GM15510 (cell line): ENCODE measurements around the gene PRKCE.

Source experiments
- POLR2A ChIP-seq: IDR thresholded peaks from 3 replicates; pipeline ENCODE4 v1.6.1; 2011; ENCODE audit warnings: borderline replicate concordance; ENCODE audit not compliant: insufficient read length; ENCODE audit errors: extremely low read depth

Gene PRKCE

DNA sequence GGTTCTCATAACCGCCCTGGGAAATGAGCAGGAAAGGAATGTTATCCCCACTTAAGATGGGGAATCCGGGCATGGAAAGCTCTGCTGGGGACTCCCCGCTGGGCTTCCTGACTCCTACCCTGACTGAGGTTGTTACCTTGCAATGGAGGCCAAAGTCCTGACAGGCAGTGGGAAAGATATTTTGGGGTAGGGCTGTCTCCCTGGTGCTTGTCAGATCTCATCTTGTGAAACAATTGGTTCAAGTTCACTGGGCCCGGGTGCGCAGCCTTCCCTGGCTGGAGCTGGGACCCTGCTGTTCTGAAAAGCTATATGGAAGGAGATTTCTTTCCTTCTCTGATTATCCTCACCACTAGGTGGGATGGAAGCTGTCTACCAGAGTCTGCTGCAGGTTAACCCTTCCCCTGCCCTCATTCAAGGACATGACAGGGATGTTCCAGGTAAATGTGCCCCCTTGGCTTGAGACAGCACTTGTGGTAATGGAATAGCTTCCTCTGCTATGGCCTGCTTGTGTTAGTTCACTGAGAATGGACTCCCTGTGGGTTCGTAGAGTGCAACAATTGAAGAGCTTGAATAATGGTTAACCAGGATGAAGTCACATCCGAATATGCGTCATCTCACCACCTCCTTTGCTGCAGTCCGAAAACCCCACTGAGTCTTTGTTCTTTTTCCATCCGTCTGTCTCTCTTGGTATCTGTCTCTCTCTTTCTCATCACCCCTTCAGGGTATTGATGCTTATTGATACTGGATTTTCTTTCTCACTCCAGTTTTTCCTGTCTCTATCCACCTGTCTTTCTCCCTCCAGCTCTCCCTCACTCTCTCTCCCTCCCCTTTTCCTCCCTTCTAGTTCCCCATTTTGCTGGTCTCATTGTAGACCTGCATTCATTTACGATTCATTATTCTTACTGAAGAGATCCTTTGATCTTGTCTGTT lies 577.9 kb downstream of the PRKCE start:
- TF ChIP-seq POLR2A: no peak

DNA sequence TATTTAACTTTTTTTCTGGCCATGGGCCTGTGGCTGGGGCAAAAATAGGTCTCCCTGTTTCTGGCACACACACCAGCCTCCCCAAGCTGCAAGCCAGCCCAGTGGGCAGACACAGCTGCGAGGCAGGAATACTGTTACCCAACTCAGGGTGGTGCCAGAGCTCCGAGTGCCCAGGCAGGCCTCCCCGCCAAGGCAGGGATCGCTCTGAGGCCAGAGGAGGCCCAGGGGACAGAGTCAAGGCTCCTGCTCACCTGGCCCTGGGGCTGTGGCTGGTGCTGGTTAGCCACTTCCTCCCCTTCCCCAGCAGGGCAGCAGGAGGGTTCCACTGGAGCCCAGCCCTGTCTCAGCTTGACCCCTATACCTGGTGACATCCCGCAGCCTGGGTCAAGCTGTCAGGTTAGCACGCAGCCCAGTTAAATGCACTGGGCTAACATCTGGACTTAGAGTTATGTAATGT lies 578.7 kb downstream of the PRKCE start:
- no peak for TF ChIP-seq POLR2A

DNA sequence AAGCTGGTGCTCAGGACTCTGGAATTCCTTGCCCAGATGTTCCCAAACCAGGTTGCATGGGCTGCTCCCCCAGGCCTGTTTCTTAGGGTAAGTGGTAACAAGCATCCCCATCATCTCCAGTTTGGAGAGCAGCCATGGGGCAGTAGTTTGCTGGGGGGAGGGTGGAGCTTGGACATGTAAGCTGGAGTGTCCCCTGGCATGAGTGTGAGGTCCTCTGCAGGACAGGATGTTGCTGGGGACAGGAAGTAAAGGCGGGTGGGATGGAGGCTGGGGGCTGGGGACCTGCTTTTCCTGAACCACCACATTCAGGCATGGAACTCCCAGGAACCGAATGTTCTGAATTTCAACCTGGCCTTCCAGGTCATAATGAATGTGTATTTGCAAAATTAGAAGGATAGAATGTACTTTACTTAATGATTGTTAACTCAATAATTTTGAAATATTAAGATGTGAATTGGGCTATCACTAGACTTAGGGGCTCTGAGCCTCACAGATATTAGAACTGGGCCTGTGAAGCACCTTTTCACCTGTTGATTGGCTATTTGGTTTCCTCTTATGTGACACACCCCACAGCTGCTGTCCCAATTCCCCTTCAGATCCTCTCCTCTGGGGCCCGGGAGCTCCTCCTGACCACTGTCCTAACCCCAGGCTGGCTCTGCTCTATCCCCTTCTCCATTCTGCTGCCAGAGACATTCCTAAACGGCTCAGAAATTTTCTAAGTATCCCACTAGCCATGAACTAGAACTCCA lies 579.4 kb downstream of the PRKCE start:
- TF ChIP-seq POLR2A: no peak

DNA sequence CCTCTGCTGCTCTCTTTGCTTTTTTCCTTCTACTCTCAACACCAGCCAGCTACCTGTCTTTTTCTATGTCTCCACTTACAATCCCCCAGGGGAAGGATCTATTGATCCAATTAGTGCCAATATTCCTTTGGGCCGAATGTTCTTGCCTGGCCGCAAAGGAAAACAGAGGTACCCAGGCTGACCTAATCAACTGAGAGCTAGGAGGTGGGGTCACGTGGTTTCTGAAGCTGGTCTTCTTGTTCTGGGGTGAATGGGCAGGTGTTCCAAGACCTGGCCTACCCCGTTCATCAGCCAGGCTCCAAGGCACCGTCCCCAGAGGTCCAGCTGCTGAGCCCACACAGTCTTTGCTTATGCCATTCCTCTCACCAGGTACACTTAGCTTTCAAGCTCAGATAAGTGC lies 580.2 kb downstream of the PRKCE start:
- TF ChIP-seq POLR2A: no peak

DNA sequence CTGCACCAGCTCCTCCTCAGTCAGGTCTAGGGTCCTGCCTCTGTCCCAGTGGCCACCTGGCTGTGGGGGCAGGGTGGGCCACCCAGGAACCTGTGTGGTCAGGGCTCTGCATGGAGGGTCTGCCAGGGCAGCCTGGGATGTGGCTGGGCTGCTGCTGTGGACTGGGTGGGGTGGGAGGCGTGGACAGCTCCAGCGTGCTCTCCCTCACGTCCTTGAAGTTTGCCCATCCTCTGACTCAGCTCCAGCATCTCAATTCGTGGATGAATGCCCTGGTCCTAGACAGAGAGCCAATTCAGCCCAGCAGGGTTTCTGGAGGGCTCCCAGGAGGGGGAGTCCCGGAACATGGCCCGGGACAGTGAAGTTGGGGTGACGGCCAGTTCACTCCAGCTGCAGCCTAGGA lies 581.4 kb downstream of the PRKCE start:
- TF ChIP-seq POLR2A: no peak

DNA sequence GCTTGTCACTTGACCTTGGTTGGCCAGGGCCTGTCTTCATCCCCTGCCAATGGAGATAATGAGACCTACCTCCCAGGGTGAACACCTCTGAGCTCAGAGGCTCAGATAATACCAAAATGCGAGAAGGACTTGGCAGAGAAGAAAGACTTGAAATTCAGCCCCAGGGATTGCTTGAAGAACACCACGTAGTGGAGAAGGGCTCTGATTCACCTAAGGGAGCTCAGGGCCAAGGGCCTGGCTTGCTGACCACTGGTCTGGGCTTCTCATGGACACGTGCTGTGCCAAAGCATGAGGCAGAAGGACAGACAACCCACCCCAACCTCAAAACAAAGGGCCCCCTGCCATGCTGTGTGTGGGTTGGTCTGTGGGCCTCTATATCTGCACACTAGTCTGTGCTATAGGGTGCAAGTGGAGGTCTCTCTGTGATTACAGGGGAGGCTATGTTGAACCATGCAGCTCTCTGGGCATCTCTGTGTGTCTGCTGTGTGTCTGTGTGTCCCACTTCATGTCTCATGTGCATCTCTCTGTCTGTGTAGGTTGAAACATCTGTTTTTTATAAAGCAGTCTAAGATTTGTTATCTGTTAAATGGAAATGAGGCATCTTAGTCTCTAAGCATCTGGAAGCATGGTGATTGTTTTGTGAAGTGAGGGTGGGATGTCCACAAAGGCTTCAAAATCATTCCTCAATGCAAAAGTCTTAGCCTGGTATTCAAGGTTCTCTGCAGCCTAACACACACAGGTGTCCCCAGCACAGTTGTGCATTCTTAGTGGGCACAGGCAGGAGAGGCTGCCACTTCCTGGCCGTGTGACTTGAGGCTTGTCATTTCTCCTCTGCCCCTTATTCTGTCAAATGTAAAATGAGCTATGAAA lies 584.8 kb downstream of the PRKCE start:
- no peak for TF ChIP-seq POLR2A

DNA sequence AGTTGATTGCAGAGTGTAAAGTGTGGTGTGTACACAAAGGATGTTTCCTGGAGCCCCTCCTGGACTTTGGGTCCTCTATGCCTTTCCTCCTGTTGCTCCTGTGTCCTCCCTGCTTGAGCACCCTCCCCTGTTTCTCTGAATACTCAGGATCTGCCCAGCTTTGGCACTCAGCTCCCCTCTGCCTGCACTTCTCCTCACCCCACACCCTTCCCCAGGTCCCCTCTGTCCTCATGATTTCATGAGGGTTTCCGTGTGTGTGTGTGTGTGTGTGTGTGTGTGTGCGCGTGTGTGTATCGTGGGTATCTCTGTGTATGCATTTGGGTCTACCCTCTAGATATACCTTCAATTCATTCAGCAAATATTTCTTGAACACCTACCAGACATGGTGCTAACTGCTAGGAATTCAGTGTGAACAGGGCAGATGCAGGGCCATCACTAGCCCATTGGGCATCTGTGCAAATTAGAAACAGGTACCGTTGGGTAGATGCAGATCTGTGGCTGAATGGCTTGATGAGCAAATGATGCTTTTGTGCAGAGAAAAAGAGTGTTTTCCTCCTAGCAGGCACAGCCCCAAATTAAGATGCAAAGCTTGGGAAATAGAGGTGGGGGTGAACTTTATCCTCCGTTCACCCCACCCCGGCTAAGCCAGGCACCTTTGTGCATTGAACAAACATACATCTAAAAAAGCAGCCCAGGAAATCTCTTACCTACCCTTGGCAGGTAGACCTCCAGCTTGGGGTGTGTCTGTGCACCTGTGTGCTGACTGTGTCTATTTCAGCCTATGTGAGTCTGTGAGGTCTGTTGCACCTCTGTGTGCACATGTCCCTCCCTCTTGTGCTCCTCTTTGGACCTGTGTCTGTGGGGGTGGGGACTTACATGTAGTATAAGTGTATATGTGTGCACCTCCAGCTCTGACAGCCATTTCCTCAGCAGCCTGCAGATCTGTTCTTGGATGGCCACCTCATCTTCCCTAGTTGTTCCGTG lies 585.7 kb downstream of the PRKCE start:
- no peak for TF ChIP-seq POLR2A
